AG10803 (cell line): Measurements from ENCODE around the gene ADGRD1.

Source experiments
- DNase-seq: peaks from one replicate; pipeline ENCODE4 v3.0.0; 2010; ENCODE audit warnings: low read depth
- H3K4me3 ChIP-seq: 2 replicates; pipeline ENCODE4 v1.5.1; 2011; ENCODE audit warnings: mild to moderate bottlenecking, low read length, control low read depth
- CTCF ChIP-seq: conservative IDR thresholded peaks from 2 replicates; pipeline ENCODE4 v1.5.1; 2011; ENCODE audit warnings: mild to moderate bottlenecking, low read length, control low read depth, inconsistent platforms

ADGRD1 gene

DNA sequence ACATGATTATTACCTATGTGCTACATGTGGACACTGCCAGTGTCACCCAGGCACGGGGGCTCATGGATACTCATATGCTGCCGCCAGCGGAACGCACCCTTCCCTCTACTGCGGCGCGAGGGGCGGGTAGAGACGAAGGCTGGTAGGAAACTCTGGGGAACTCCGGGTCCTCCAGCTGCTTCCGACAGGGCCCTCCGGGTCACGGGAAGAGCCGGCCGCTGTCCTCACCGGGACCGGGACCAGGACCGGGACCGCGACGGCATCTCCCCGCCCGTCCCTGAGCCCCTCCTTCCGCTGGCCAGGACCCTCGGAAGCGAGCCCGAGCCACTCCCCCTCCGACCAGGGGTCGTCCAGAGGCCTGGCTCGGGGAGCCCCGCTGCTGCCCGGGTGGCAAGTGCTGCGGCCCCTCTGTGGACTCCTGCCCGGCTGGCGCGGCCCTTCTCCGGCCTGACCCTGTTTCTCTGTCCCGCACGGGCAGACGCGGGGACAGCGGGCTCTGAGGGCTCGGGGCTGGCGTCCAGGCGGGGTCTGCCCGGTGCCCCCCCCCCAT, 209.6 kb downstream of the ADGRD1 start:
- no peak overlapping the region for H3K4me3 ChIP-seq
- no peak for DNase-seq
- TF ChIP-seq CTCF = no peak

DNA sequence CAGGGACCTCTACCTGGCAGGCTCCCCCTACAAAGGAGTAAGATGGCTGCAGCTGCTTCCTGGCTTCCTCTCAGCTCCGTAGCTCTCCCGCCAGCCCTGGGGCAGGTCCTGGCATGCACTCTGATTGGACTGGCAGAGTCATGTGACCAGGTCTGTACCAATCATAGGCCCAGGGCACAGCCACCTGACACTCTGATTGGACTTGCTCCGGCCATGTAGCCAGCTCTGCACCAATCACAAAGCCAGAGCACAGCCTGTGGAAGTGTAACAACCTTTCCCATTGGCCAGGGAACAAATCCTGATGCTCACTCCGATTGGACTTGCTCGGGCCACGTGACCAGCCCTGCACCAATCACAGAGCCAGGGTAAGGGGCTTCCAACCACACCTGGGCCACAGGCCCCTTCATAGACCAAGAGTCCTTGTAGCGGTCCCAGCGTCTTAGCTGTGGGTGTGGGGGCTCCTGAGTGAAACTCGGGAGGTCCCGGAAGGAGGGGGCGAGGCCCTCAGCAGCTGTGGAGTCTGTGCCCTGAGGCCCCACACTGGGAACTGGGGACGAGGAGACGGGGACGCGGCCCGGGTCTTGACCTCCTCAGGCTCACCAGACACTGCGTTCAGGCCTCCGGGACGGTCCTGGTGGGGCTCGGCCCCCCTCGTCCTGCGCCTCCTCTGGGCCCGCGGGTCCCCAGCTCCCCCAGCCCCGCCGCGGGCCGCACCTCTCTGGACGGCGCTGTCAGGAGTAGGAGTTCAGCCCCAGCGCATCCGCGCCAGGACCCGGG, 210.6 kb downstream of the ADGRD1 start:
- no peak for DNase-seq
- H3K4me3 ChIP-seq = no peak overlapping the region
- TF ChIP-seq CTCF = no peak

- no peak overlapping the region for H3K4me3 ChIP-seq
- DNase-seq = no peak
- TF ChIP-seq CTCF = no peak
Measured at GRCh38 chr12:131166717-131167116, 213.0 kb downstream of the ADGRD1 start.

DNA sequence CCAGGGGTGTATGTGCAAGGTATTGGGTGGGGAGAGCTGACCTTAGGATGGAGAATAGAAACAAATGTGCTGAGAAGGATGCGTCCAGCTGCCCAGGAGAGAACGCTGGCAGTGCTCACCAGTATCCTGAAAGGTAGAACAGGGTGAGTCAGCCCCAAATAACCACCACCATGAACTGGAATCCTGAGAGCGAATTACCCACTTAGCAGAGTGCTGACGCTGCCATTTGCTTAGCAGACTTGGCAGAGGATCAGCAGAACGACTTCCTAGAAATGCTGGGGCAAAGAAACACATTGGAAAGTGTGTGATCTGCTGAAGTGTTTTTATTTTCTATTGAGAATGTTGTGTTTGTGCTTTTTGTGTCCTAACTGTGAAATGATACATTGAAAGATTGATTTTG, 213.6 kb downstream of the ADGRD1 start:
- DNase-seq = no peak
- H3K4me3 ChIP-seq = no peak overlapping the region
- TF ChIP-seq CTCF = no peak

DNA sequence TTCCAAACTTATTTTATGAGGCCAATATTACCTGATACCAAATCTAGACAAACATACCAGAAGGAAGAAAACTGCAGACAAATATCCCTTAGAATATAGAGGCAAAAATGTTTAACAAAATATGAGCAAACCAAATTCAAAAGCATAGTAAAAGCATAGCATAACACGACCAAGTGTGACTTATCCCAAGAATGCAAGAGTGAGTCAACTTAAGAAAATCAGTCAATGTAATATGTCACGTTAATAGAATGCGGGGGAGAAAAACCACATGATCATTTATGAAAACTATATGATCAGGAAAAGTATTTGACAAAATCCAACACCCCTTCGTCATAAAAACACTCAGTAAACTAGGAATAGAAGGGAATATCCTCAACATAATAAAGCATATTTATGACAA, 217.3 kb downstream of the ADGRD1 start:
- DNase-seq = no peak
- no peak for TF ChIP-seq CTCF
- H3K4me3 ChIP-seq = no peak overlapping the region

- H3K4me3 ChIP-seq = no peak overlapping the region
- no peak for DNase-seq
- no peak for TF ChIP-seq CTCF
Measured at GRCh38 chr12:131174901-131175300, 221.2 kb downstream of the ADGRD1 start.

- TF ChIP-seq CTCF = no peak
- no peak for DNase-seq
- no peak overlapping the region for H3K4me3 ChIP-seq
Measured at GRCh38 chr12:131176266-131176665, 222.6 kb downstream of the ADGRD1 start.
